Bone marrow (tissue), 2 donors: ENCODE results near the gene VWA1.
"Not testable (repeated sequence)": the region's sequence is repeated elsewhere in the genome, so short reads cannot be mapped to it uniquely, and the experiment has no call there.

Experiments
- DNase-seq, 2 donors: peaks; one replicate each; lab custom pipeline; 2025; lab: John Stamatoyannopoulos, UW

VWA1 gene

DNA sequence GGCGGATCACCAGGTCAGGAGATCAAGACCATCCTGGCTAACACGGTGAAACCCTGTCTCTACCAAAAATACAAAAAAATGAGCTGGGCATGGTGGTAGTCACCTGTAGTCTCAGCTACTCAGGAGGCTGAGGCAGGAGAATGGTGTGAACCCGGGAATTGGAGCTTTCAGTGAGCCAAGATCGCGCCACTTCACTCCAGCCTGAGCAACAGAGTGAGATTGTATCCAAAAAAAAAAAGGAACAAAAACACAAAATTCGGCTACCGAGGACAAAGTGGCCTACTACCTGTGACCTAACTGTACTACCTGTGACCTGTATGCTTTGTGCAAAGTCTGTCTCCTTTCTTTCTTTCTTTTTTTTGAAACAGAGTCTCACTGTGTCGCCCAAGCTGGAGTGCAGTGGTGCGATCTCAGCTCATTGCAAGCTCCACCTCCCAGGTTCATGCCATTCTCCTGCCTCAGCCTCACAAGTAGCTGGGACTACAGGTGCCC is 32.5 kb upstream of the VWA1 start:
- not testable (repeated sequence) for DNase-seq

DNA sequence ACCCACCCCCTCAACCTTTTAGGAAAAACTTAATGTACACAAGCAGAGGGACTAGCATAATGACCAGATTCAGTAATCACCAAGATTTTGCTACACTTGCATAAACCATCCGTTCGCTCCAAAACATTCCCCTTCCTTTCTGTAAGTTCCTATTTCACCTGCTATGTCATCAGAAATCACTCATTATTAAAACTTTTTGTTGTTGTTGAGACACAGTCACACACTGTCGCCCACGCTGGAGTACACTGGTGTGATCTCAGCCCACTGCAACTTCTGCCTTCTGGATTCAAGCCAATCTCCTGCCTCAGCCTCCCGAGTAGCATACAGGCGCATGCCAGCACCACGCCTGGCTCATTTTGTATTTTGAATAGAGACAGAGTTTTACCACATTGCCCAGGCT is 31.8 kb upstream of the VWA1 start:
- no peak for DNase-seq

DNA sequence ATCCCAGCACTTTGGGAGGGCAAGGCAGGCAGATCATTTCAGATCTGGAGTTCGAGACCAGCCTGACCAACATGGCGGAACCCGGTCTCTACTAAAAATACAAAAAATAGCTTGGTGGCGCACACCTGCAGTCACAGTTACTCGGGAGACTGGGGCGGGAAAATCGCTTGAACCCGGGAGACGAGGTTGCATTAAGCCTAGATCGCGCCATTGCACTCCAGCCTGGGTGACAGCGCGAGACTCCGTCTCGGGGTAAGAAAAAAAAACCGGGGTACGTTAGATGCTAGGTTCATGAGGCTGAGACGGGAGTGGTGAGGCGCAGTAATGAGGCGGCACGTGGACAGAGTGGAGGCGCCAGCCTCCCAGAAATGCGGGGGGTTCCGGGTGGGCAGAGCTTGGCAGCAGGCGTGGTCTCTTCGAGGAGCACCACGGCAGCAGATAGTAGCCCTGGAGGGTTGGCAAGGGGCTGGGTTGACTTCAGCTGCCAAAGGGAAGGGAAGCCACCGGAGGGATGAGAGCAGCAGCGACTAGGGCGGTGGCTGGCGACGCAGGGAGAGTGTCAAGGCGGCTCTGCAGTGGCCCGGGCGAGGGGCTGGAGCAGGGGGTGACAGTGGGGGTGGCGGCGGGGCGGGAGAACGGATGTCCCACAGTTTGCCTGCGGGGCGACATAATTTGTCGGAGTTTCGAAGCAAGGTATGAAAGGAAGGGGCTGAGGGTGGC is 29.2 kb upstream of the VWA1 start:
- no peak for DNase-seq

DNA sequence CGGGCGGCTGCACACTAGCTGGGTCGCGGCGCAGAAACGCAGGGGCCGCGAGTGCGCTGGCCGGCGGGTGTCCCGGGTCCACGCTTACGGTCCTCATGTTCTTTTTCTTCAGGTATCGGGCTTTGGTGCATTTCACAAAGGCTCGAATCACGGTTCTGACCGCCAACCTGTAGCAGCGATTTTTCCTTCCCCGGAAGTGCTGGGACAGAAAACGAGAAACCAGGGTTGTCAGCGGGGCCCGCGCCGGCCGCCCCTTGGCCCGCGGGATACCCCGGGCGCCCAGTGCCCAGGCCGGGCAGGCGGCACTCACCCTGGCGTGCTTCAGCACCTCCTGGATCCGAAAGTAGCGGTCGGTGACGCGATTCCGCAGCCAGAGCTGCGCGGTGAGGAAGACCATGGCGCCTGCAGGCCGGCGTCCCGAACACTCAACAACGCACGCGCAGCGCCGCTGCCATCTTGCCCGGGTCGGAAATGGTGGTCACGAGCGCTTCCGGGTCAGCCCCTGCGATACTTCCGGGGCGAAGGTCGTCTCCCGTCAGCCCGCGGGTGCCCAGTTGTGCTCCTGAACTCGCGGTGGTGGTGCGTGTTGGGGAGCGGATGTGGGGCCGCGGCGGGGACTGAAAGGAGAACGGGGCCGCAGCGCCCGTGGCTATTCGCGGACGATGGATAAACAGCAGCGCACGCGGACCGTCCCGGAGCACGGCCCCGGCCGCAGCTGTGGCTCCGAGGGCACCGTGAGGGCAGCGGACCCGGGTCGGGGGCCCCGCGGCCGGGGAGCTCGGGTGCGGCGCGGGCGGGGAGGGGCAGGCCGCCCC is 28.5 kb upstream of the VWA1 start, which contains the start of gene MRPL20:
TSS of gene MRPL20 (minus strand) at position 473 of the 815 bp plus-strand sequence. CDS start at position 397, 76 bp downstream.
- peak; percentile 76 to 80 for DNase-seq

DNA sequence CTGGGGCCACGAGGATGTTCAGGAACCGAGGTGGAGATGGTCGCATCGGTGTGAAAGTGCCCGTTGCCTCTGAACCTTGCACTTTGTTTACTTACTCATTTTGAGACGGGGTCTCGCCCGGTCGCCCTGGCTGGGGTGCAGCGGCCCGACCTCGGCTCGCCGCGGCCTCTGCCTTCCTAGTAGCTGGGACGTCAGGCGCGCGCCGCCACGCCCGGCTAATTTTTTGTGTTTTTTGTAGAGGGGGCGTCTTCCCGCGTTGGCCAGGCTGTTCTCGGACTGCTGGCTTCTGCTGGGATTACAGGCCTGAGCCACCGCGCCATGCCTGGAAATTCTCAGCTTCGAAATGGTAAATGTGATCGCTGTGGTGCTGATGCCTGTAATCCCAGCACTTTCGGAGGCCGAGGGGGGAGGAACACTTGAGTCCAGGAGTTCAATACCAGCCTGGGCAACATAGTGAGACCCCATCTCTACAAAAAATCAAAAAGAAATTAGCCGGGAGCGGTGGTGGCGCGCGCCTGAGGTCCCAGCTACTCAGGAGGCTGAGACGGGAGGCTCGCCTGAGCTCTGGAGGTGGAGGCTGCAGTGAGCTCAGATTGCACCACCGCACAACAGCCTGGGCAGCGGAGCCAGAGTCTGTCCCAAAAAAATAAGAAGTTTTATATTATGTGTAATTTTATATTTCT is 27.7 kb upstream of the VWA1 start:
- DNase-seq: no peak

DNA sequence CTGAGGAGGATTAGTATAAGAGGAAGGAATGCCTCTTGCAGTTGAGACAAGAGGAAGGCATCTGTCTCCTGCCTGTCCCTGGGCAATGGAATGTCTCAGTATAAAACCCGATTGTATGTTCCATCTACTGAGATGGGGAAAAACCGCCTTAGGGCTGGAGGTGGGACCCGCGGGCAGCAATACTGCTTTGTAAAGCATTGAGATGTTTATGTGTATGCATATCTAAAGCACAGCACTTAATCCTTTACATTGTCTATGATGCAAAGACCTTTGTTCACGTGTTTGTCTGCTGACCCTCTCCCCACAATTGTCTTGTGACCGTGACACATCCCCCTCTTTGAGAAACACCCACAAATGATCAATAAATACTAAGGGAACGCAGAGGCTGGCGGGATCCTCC is 25.3 kb upstream of the VWA1 start:
- DNase-seq: not testable (repeated sequence)

DNA sequence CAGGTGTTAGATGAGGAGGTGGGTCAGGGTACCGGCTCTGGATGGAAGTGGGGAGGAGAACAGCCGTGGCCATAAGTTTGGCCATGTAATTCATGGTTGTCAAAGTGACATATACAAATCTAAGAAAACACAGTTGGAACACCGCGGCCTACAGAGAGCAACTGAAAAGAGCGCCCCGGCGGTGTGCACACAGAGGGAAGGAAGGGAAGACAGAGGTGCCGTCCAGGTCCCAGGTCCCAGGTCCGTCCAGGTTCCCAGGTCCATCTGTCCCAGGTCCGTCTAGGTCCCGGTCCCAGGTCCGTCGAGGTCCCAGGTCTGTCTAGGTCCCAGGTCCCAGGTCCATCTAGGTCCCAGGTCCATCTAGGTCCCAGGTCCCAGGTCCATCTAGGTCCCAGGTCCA is 23.9 kb upstream of the VWA1 start:
- no peak for DNase-seq

DNA sequence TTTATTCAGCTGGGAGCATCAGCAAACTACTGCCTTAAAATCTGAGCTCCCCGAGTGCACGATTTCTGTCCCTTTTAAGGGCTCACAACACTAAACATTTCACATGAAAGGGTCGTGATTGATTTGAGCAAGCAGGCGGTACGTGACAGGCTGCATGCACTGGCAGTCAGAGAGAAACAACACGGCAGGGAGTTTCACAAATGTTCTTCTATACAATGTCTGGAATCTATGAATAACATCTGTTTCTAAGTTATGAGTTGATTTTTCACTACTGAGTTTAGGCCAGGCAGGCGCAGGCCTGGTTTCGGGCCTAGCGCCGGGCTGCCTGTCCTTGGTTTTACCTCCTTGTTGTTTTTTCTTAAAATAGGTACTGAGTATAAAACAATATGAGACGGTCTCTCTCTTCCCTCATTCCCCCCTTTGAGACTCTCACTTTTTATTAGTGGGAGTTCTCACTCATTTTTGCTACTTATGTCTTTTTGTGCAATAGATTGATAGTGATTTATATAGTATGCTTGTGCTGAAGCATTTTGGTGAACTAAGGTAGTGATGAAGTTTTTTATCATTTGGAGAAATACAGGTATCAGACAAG is 23.1 kb upstream of the VWA1 start:
- not testable (repeated sequence) for DNase-seq

DNA sequence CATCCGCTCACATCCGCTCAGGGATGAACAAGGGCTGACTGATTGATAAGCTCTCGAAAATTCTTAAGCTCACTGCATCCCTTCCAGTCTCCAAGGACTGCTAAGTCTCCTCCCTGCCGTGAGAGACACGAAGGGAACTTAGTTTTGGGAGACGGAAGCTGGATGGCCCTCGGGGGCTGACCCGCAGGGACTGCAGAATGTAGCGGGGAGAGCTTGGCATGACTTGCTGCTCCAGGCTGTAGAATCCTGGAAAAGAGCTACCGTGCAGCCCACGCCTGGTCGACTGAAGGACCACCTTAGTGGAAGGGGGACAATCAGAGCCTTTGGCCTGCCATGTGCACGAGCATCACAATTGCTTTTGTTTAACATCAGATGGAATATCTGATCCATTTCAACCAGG is 19.7 kb upstream of the VWA1 start:
- no peak for DNase-seq

DNA sequence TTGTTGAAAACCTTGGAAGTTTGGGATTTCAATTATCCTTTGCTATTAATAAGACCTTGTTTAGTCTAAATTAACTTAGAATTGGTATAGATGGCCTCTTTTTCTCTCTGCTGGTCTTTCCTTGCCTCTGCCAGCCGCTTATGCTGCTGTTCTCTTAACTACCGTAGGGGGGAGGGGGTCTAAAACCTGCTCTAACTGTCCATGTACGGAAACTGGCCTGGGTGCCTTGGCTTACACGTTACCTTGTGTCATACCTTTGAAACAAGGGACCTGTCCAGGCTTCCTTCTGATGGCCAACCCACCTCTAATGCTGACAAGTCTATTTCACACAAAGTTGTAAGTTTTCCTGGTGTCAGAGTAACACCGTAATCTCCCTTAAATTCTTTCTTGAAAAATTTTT is 18.1 kb upstream of the VWA1 start:
- not testable (repeated sequence) for DNase-seq

DNA sequence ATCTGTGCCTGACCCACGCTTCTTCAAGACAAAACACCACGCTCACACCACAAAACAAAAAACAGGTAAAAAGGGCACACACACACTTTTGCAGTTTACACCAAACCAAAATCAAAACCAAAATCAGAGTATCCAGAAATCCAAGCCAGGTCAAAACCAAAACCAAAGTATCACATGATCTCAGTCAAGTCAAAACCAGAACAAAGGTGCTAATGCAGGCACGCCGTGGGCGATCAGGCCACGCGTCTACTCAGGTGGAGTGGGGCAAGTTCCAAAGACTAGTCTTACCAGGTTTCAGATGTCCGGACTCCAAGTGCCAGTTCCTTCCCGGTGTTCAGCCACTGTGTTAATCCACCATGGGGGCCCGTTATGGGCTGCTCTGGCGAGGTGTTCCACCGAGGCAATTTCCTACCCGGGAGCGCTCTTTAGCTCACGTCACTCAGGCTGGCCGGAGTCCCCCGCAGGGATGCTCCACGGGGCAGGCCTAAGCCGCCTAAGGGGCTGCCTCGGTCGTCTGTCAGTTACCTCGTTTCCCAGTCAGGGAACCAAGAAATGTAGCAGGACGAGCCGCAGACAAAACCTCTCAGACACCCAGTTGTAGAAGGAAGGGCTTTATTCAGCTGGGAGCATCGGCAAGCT is 17.5 kb upstream of the VWA1 start:
- not testable (repeated sequence) for DNase-seq

DNA sequence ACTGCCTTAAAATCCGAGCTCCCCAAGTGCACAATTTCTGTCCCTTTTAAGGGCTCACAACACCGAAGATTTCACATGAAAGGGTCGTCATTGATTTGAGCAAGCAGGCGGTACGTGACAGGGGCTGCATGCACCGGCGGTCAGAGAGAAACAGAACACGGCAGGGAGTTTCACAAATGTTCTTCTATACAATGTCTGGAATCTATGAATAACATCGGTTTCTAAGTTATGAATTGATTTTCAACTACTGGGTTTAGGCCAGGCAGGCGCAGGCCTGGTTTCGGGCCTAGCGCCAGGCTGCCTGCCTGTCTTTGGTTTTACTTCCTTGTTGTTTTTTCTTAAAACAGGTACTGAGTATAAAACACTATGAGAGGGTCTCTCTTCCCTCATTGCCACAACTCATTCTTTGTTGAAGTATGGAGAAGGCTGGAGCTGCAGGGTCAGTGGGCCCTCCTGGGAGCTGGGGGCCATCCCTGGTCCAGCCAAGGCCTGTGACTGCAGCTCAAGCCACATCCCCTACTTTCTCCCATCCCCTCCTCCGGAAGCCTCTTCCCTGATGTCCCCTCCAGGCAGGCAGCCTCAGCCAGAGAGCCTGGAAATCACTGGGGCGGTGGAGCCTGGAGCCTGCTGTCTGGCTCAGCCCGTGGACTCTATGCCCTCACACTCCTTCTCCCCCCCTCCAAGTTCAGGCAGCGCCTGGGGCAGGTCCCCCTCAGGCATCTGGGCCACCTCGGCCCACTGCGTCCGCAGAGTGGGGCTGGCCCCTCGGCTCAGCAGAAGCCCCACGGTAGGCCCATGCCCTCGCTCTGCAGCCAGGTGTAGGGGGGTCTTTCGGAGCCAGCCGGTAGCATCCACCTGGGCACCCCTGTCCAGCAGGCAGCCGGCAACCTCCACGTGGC is 16.8 kb upstream of the VWA1 start:
- no peak for DNase-seq

DNA sequence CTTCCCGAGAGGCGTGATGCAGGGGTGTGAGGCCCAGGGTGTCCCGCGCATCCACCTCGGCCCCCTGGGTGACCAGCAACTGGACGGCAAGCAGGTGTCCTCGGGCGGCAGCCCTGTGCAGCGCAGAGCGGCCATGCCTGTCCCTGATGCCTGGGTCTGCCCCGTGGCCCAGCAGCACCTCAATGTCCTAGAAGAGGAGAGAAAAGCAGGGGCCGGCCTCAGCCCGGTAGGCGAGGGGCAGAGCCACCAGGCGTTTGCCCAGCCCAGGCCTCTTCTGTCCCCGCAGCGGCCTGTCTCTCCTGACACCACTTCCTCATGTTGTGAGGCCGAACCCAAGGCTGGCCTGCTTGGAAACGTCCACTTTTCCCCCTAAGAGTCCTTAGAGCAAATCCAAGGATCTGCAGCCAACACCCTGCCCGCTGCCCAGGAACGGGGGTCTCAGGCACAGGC is 16.1 kb upstream of the VWA1 start:
- no peak for DNase-seq

DNA sequence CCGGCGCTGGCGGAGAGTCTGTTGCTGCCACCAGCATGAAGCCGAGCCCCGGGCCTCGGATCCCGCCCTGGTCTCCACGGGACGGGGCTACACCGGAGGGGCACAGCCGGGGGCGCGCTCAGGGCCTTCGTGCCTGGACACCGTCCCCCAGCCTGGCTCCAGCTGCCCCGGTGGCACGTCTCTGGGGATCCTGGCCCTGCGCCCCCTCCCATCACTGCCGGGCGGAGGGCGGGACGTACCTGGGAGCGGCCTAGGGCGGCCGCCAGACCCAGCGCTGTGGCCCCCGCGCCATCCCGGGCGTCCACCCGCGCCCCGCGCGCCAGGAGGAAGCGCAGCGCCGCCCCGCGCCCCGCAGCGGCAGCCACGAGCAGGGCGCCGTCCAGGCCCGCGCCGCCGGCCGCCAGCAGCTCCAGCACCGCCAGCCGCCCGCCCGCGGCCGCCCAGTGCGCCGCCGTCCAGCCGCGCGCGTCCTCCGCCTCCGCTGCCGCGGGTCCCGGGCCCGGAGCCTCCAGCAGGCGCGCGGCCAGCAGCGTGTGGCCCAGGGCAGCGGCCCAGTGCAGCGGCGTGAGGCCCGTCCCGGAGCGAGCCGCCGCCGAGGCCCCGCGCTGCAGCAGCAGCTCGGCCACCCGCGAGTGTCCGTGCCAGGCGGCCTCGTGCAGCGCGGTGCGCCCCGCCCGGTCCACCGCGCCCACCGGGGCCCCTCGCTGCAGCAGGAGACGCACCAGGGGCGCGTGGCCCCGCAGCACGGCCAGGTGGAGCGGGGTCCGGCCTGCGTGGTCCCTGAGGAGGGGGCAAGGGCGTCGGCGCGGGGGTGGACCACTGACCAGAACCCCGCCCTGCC is 15.5 kb upstream of the VWA1 start:
- DNase-seq: no peak

DNA sequence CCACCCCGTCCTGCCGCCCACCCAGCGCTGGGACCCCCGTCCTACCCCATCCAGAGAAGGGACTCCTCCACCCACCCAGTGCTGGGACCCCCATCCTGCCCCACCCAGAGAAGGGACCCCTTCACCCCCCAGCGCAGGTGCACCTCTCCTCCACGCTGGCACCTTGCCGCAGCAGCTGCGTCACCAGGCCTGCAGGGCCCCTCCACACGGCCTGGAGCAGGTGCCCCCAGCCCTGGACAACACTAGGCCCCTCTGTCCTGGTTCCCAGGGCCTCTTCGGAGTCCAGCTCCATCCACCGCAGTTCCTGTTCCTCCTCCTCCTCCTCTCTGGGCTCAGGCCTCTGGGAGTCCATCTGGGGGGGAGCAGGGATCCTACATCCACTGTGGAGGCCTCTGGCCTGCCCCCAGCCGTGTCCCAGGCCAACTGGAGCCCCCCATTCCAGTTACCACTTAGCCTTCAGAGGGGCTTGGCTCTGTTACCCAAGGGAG is 14.8 kb upstream of the VWA1 start:
- no peak for DNase-seq

DNA sequence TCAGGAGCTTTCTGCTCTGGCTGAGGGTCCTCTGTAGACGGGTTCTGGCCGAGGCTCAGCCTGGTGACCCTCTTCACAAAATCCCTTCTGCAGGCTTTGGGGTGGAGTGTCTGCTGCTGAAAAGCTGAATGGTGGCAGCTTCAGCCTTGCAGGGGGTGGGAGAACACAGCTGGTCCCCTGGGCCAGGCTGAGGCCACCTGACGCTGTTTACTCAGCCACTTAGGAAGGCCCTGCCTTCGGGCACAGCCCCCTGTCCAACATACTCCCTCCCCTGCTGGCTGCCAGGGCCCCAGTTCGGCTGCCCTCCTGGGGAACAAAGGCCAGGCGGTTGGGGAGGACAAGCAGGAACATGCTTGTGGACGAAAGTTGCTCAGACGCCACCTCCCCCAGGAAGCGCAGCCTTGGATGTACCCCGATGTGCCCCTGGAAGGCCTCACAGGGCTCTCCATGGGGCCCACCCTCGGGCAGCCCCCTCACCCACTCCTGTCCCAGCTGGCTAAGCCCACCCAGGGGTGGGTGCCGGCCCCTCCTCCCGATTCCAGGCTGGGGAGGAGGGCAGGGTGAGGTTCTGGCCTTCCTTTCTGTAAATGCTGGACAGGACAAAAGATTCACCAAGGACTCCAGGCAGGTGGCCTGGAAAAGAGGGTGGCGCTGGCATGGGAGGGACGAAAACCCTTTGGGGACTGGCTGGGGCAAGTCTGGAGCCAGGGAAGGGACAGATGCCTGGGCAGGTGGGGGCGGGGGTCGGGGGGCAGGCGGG is 14.2 kb upstream of the VWA1 start, which contains the start of gene ANKRD65:
TSS of gene ANKRD65 (minus strand) at position 130 of the 760 bp plus-strand sequence. CDS start 271 bp downstream, outside the sequence.
- no peak for DNase-seq

DNA sequence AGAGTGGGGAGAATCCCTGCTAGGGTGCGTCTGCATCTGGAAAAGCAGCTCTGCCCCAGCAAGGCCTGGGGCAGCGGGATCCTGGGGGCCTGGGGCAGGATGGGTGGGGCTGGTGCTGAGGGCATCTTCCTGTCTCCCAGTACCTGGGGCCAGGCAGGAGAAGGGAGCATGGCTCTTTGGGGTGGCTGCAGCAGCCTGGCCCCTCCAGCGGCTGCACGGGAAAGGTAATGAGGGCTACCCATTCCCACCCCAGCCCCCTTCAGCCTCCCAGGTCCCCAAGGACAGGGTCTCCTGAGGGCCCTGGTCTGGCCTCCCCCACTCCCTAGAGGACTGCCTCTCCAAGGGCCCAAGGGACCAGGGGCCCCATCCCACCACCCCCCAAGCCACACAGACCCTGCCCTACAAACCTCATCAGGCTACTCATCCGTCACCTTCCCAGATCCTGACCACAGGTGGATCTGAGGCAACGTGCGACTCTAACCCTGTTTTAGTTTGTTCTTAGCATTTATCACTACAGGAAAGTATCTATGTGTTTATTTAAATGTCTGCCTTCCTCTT is 13.5 kb upstream of the VWA1 start:
- DNase-seq: no peak
